Trophoblast cell (in vitro differentiated cells and primary cell): ENCODE measurements around the gene ADCY1.
"Not testable (repeated sequence)": the region's sequence is repeated elsewhere in the genome, so short reads cannot be mapped to it uniquely, and the experiment has no call there.

Experiments used
- DNase-seq, 2 donors: peaks; one replicate each; pipeline ENCODE4 v3.0.0-alpha.2; 2016
- H2AFZ ChIP-seq: 2 replicates; pipeline ENCODE4 v1.6.1; 2013; ENCODE audit warnings: low read length, moderate library complexity, mild to moderate bottlenecking; ENCODE audit not compliant: insufficient read depth, poor library complexity
- H2AK5ac ChIP-seq: 2 replicates; pipeline ENCODE4 v1.6.1; 2013; ENCODE audit warnings: mild to moderate bottlenecking, low read length
- H2BK120ac ChIP-seq: 2 replicates; pipeline ENCODE4 v1.6.1; 2013; ENCODE audit warnings: low read length, mild to moderate bottlenecking, moderate library complexity; ENCODE audit not compliant: insufficient read depth, poor library complexity
- H2BK12ac ChIP-seq: 2 replicates; pipeline ENCODE4 v1.6.1; 2013; ENCODE audit warnings: mild to moderate bottlenecking, low read length, moderate library complexity
- H2BK5ac ChIP-seq: 2 replicates; pipeline ENCODE4 v1.6.1; 2013; ENCODE audit warnings: low read length, low read depth, moderate library complexity, mild to moderate bottlenecking; ENCODE audit not compliant: poor library complexity
- H3K14ac ChIP-seq: 2 replicates; pipeline ENCODE4 v1.6.1; 2013; ENCODE audit warnings: mild to moderate bottlenecking, low read length
- H3K18ac ChIP-seq: 2 replicates; pipeline ENCODE4 v1.6.1; 2013; ENCODE audit warnings: mild to moderate bottlenecking, low read length
- H3K23ac ChIP-seq: 2 replicates; pipeline ENCODE4 v1.6.1; 2013; ENCODE audit warnings: low read length
- H3K27ac ChIP-seq: 2 replicates; pipeline ENCODE4 v1.5.1; 2013; ENCODE audit warnings: low read depth, mild to moderate bottlenecking, inconsistent platforms, low read length, moderate library complexity
- H3K27me3 ChIP-seq: 2 replicates; pipeline ENCODE4 v1.6.1; 2013; ENCODE audit warnings: inconsistent platforms, mild to moderate bottlenecking, low read length, moderate library complexity; ENCODE audit not compliant: insufficient read depth
- H3K36me3 ChIP-seq, 2 experiments: 1 replicate in 1 of 2; 2 replicates in 1 of 2; pipeline ENCODE4 v1.6.1; 2013; ENCODE audit warnings: low read length in 2 of 2, mild to moderate bottlenecking in 2 of 2, moderate library complexity in 1 of 2; ENCODE audit not compliant: insufficient read depth in 2 of 2, control insufficient read depth in 1 of 2
- H3K4ac ChIP-seq: 2 replicates; pipeline ENCODE4 v1.6.1; 2013; ENCODE audit warnings: low read depth, mild to moderate bottlenecking, low read length, moderate library complexity
- H3K4me1 ChIP-seq, 2 experiments: 1 replicate in 1 of 2; 2 replicates in 1 of 2; pipeline ENCODE4 v1.6.1; 2013; ENCODE audit warnings: low read length in 2 of 2, mild to moderate bottlenecking in 2 of 2, moderate library complexity in 1 of 2; ENCODE audit not compliant: insufficient read depth in 2 of 2, control insufficient read depth in 1 of 2
- H3K4me2 ChIP-seq: 2 replicates; pipeline ENCODE4 v1.6.1; 2013; ENCODE audit warnings: inconsistent platforms, mild to moderate bottlenecking, low read length, moderate library complexity
- H3K4me3 ChIP-seq: 2 replicates; pipeline ENCODE4 v1.5.1; 2013; ENCODE audit warnings: mild to moderate bottlenecking, low read depth, low read length, inconsistent platforms
- H3K79me1 ChIP-seq: one replicate; pipeline ENCODE4 v1.6.1; 2013; ENCODE audit warnings: low read length
- H3K79me2 ChIP-seq: 2 replicates; pipeline ENCODE4 v1.6.1; 2013; ENCODE audit warnings: low read length, mild to moderate bottlenecking; ENCODE audit not compliant: control insufficient read depth, insufficient read depth, poor library complexity
- H3K9ac ChIP-seq: 2 replicates; pipeline ENCODE4 v1.6.1; 2013; ENCODE audit warnings: mild to moderate bottlenecking, low read length
- H3K9me3 ChIP-seq: 2 replicates; pipeline ENCODE4 v1.6.1; 2013; ENCODE audit warnings: low read depth, mild to moderate bottlenecking, control low read depth, inconsistent platforms, low read length; ENCODE audit not compliant: insufficient read depth
- H4K12ac ChIP-seq: 2 replicates; pipeline ENCODE4 v1.6.1; 2013; ENCODE audit warnings: low read depth, mild to moderate bottlenecking, low read length, moderate library complexity
- H4K8ac ChIP-seq: 2 replicates; pipeline ENCODE4 v1.6.1; 2013; ENCODE audit warnings: low read depth, mild to moderate bottlenecking, low read length, moderate library complexity
- H4K91ac ChIP-seq: one replicate; pipeline ENCODE4 v1.6.1; 2013; ENCODE audit warnings: low read depth, mild to moderate bottlenecking, low read length, moderate library complexity
- WGBS: extraction: QIAGEN DNeasy Blood & Tissue Kit; methylation state at CpG from one replicate; pipeline ENCODE4 v1.1.7; 2013; ENCODE audit warnings: missing lambda C conversion rate; ENCODE audit not compliant: insufficient read length, insufficient coverage; ENCODE audit errors: extremely low coverage; 5-methylcytosine and 5-hydroxymethylcytosine counted together

Gene ADCY1

GRCh38 chr7:45545105-45545710, 29.0 kb upstream of the ADCY1 start:
- H3K9ac ChIP-seq, H3K9me3 ChIP-seq, H3K4ac ChIP-seq, H3K79me2 ChIP-seq, H3K14ac ChIP-seq, H3K4me2 ChIP-seq, H2AFZ ChIP-seq, H2BK120ac ChIP-seq, H4K91ac ChIP-seq, H3K23ac ChIP-seq, H4K8ac ChIP-seq, H3K4me3 ChIP-seq, H3K18ac ChIP-seq, H2BK12ac ChIP-seq, DNase-seq, H3K36me3 ChIP-seq, H2AK5ac ChIP-seq, H2BK5ac ChIP-seq, H3K79me1 ChIP-seq, H3K4me1 ChIP-seq, H3K27ac ChIP-seq, H4K12ac ChIP-seq, H3K27me3 ChIP-seq: not testable (repeated sequence)
- WGBS, result no CpG with 5 or more reads among the region's 3 CpGs

- H3K9ac ChIP-seq, H4K91ac ChIP-seq, DNase-seq, H2BK120ac ChIP-seq, H3K79me2 ChIP-seq, H2BK5ac ChIP-seq, H3K14ac ChIP-seq, H3K4ac ChIP-seq, H2BK12ac ChIP-seq, H3K4me1 ChIP-seq, H3K23ac ChIP-seq, H2AFZ ChIP-seq, H3K27ac ChIP-seq, H3K9me3 ChIP-seq, H3K79me1 ChIP-seq, H3K4me3 ChIP-seq, H3K4me2 ChIP-seq, H4K12ac ChIP-seq, H3K18ac ChIP-seq, H4K8ac ChIP-seq, H2AK5ac ChIP-seq, H3K36me3 ChIP-seq, H3K27me3 ChIP-seq: not testable (repeated sequence)
- no CpG with 5 or more reads among the region's 2 CpGs for WGBS
Observed at GRCh38 chr7:45548917-45549316, 25.3 kb upstream of the ADCY1 start.

GRCh38 chr7:45563401-45563800, 10.8 kb upstream of the ADCY1 start:
- no peak overlapping the region for H4K8ac ChIP-seq
- H2AK5ac ChIP-seq, result no peak overlapping the region
- H2BK5ac ChIP-seq, result no peak overlapping the region
- H3K27me3 ChIP-seq, result no peaks in the 10 kb centered on the region
- no peak overlapping the region for H2BK120ac ChIP-seq
- no peak overlapping the region for H3K23ac ChIP-seq
- H3K4ac ChIP-seq, result no peak overlapping the region
- DNase-seq, result no peak
- H3K18ac ChIP-seq, result no peak overlapping the region
- no peak overlapping the region for H3K14ac ChIP-seq
- no peaks in the 10 kb centered on the region for H3K79me1 ChIP-seq
- no CpG with 5 or more reads among the region's 2 CpGs for WGBS
- no peaks in the 10 kb centered on the region for H3K79me2 ChIP-seq
- peaks cover 0 to 2% of the 10 kb centered on the region in 2 experiments for H3K36me3 ChIP-seq
- no peak overlapping the region for H2BK12ac ChIP-seq
- no peak overlapping the region for H4K91ac ChIP-seq
- H3K9me3 ChIP-seq, result peaks cover 3% of the 10 kb centered on the region
- no peak overlapping the region for H3K4me3 ChIP-seq
- no peak overlapping the region for H3K27ac ChIP-seq
- H4K12ac ChIP-seq, result no peak overlapping the region
- no peak overlapping the region for H2AFZ ChIP-seq
- no peaks in the 10 kb centered on the region for H3K4me1 ChIP-seq
- H3K9ac ChIP-seq, result no peak overlapping the region
- no peak overlapping the region for H3K4me2 ChIP-seq

- H2AFZ ChIP-seq, result no peak overlapping the region
- H2BK120ac ChIP-seq, result no peak overlapping the region
- peaks cover 3% of the 10 kb centered on the region for H3K9me3 ChIP-seq
- no peak overlapping the region for H4K91ac ChIP-seq
- H3K27me3 ChIP-seq, result no peaks in the 10 kb centered on the region
- no peak overlapping the region for H4K12ac ChIP-seq
- H3K4me1 ChIP-seq, result no peaks in the 10 kb centered on the region
- no peak overlapping the region for H3K9ac ChIP-seq
- H2BK5ac ChIP-seq, result no peak overlapping the region
- H2BK12ac ChIP-seq, result no peak overlapping the region
- no peak overlapping the region for H2AK5ac ChIP-seq
- no peaks in the 10 kb centered on the region for H3K79me2 ChIP-seq
- no peak for DNase-seq
- peaks cover 0 to 2% of the 10 kb centered on the region in 2 experiments for H3K36me3 ChIP-seq
- no peak overlapping the region for H3K4ac ChIP-seq
- no peak overlapping the region for H3K4me3 ChIP-seq
- WGBS, result no CpG with 5 or more reads among the region's 12 CpGs
- H3K23ac ChIP-seq, result no peak overlapping the region
- no peak overlapping the region for H3K14ac ChIP-seq
- no peak overlapping the region for H3K18ac ChIP-seq
- H3K79me1 ChIP-seq, result no peaks in the 10 kb centered on the region
- H3K27ac ChIP-seq, result no peak overlapping the region
- no peak overlapping the region for H3K4me2 ChIP-seq
- no peak overlapping the region for H4K8ac ChIP-seq
Observed at GRCh38 chr7:45563941-45564461, 10.2 kb upstream of the ADCY1 start.
